Endothelial cell of umbilical vein (primary cell): ENCODE results near the gene ARPC5L. TPM values are rescaled to one million over a fixed set of nuclear protein-coding genes. Genes with fewer than 3 reads are reported as not detected.
"Not testable (repeated sequence)": the region's sequence is repeated elsewhere in the genome, so short reads cannot be mapped to it uniquely, and the experiment has no call there.

Experiments used
- BruUV-seq: library from RNA; stranded (reverse); fragments of 400-500 nt; replicated peaks from 2 replicates; lab custom pipeline; 2021; lab: Mats Ljungman, UMichigan
- CTCF ChIA-PET: fragments of 300-600, 350-600 bp; sonication (Branson Sonifier 250); formaldehyde crosslinking; loops from one replicate; lab custom pipeline; 2021; ENCODE audit warnings: antibody characterized with exemption, inconsistent platforms; lab: Charles Lee
- POLR2A ChIA-PET: fragments of 300-600, 350-600 bp; sonication (Branson Sonifier 250); formaldehyde crosslinking; loops from one replicate; lab custom pipeline; 2021; ENCODE audit warnings: antibody characterized with exemption, inconsistent platforms; lab: Charles Lee
- DNase-seq: peaks from one replicate; pipeline ENCODE4 v3.0.0-alpha.2; 2011; ENCODE audit warnings: low read depth, low spot score
- FAIRE-seq: peaks from 2 replicates; lab custom pipeline; 2011; peaks lifted over from hg19 to GRCh38; lab: Jason Lieb, UNC
- H2AFZ ChIP-seq: 2 replicates; pipeline ENCODE4 v1.6.0; 2012; ENCODE audit warnings: low read depth, low read length, control low read depth, inconsistent platforms
- H3K27ac ChIP-seq: 2 replicates; pipeline ENCODE4 v1.5.1; 2011; ENCODE audit warnings: low read depth, mild to moderate bottlenecking, control low read depth, low read length, moderate library complexity; ENCODE audit not compliant: insufficient read depth
- H3K27me3 ChIP-seq, 2 experiments: 2 replicates each; pipeline versions ENCODE4 v1.6.0 to v1.6.1; 2011; ENCODE audit warnings: low read length in 2 of 2, mixed read lengths in 1 of 2; ENCODE audit not compliant: control insufficient read depth in 2 of 2, insufficient read depth in 2 of 2
- H3K36me3 ChIP-seq, 2 experiments: 2 replicates in 1 of 2; 3 replicates in 1 of 2; pipeline ENCODE4 v1.5.1; 2011; ENCODE audit warnings: low read length in 2 of 2, mild to moderate bottlenecking in 1 of 2, moderate library complexity in 1 of 2; ENCODE audit not compliant: control insufficient read depth in 2 of 2, insufficient read depth in 2 of 2; ENCODE audit errors: extremely low read depth in 1 of 2
- H3K4me1 ChIP-seq: 3 replicates; pipeline ENCODE4 v1.5.1; 2011; ENCODE audit warnings: mild to moderate bottlenecking, low read length; ENCODE audit not compliant: control insufficient read depth, insufficient read depth; ENCODE audit errors: extremely low read depth
- H3K4me2 ChIP-seq: 2 replicates; pipeline ENCODE4 v1.6.1; 2011; ENCODE audit warnings: low read length, control low read depth, mixed read lengths; ENCODE audit not compliant: insufficient read depth
- H3K4me3 ChIP-seq, 3 experiments: fragments of 200-600 bp in 1 of 3; sonication (generic), shearing (Covaris generic) in 1 of 3; replicated peaks in 1 of 3; 2 replicates each; pipeline ENCODE4 v1.5.1; 2011 to 2016; ENCODE audit warnings: control low read depth in 3 of 3, low read length in 3 of 3, mild to moderate bottlenecking in 2 of 3, inconsistent platforms in 1 of 3, low read depth in 1 of 3, moderate library complexity in 1 of 3; ENCODE audit not compliant: insufficient read depth in 1 of 3
- H3K79me2 ChIP-seq: 2 replicates; pipeline ENCODE4 v1.6.0; 2012; ENCODE audit warnings: low read length, inconsistent platforms; ENCODE audit not compliant: control insufficient read depth, insufficient read depth
- H3K9ac ChIP-seq: replicated peaks from 2 replicates; pipeline ENCODE3; 2011; ENCODE audit warnings: low read length, control low read depth; ENCODE audit not compliant: insufficient read depth; ENCODE audit errors: extremely low read depth
- H3K9me1 ChIP-seq: replicated peaks from 3 replicates; pipeline ENCODE4 v1.6.0; 2011; ENCODE audit warnings: mild to moderate bottlenecking, low read length; ENCODE audit not compliant: control insufficient read depth, insufficient read depth; ENCODE audit errors: extremely low read depth
- H3K9me3 ChIP-seq: replicated peaks from 2 replicates; pipeline ENCODE4 v1.5.1; 2012; ENCODE audit warnings: low read length, inconsistent platforms; ENCODE audit not compliant: control insufficient read depth, insufficient read depth
- H4K20me1 ChIP-seq: replicated peaks from 2 replicates; pipeline ENCODE3; 2011; ENCODE audit warnings: mild to moderate bottlenecking, low read length; ENCODE audit not compliant: control insufficient read depth, insufficient read depth; ENCODE audit errors: extremely low read depth
- EZH2 ChIP-seq: IDR thresholded peaks from 2 replicates; pipeline ENCODE4 v1.6.1; 2012; ENCODE audit warnings: borderline replicate concordance, low read depth, mild to moderate bottlenecking, moderate library complexity, low read length, inconsistent platforms; ENCODE audit not compliant: severe bottlenecking
- FOS ChIP-seq: IDR thresholded peaks from 2 replicates; pipeline ENCODE4 v1.6.1; 2011; ENCODE audit warnings: mild to moderate bottlenecking, low read length, moderate library complexity, borderline replicate concordance; ENCODE audit not compliant: insufficient read depth
- GATA2 ChIP-seq: IDR thresholded peaks from 2 replicates; pipeline ENCODE4 v1.7.0; 2011; ENCODE audit warnings: low read depth, mild to moderate bottlenecking, moderate library complexity, mixed read lengths, low read length; ENCODE audit not compliant: insufficient read length, insufficient read depth
- JUN ChIP-seq: IDR thresholded peaks from 2 replicates; pipeline ENCODE4 v1.6.1; 2011; ENCODE audit warnings: borderline replicate concordance, low read depth; ENCODE audit not compliant: insufficient read length, insufficient read depth
- MAX ChIP-seq: IDR thresholded peaks from 2 replicates; pipeline ENCODE4 v1.6.1; 2011; ENCODE audit not compliant: insufficient read depth, insufficient read length
- MYC ChIP-seq: IDR thresholded peaks from one replicate; pipeline ENCODE4 v1.6.1; 2011; ENCODE audit warnings: mild to moderate bottlenecking, low read depth, low read length
- POLR2A ChIP-seq: IDR thresholded peaks from 2 replicates; pipeline ENCODE4 v1.6.1; 2012; ENCODE audit warnings: low read depth, mild to moderate bottlenecking, control low read depth, low read length
- POLR2AphosphoS5 ChIP-seq: IDR thresholded peaks from 2 replicates; pipeline ENCODE4 v1.6.1; 2012; ENCODE audit warnings: low read depth, mild to moderate bottlenecking, control low read depth, low read length, moderate library complexity; ENCODE audit not compliant: insufficient read depth
- dilution Hi-C: fragments of 300-500 bp; cut with MboI; formaldehyde crosslinking; loops from one replicate; pipeline ENCODE4 v1.15.0; 2019; ENCODE audit warnings: low sequenced_read_pairs; ENCODE audit not compliant: extremely low pct_ligation_motif_present
- intact Hi-C: fragments of 100-400 bp; cut with micrococcal nuclease; formaldehyde crosslinking; loops from one replicate; pipeline ENCODE4 v1.10.0; 2022
- polyA plus RNA-seq, 4 experiments: library from polyadenylated mRNA; depleted of rRNA in 3 of 4; stranded (reverse) in 3 of 4; unstranded in 1 of 4; fragments of >200 nt; gene quantifications; 2 replicates each; pipeline versions ENCODE4 v1.2.1 to v1.2.3, GENCODE V29; 2011 to 2012; ENCODE audit warnings: missing spikeins in 1 of 4
- total RNA-seq: library from RNA; stranded (reverse); gene quantifications from 2 replicates; pipeline ENCODE4 v1.2.3, GENCODE V29; 2021
- TF ChIP-seq, protein P1 (sequence below), 2 donors: IDR thresholded peaks; 1 replicate in 1 of 2; 2 replicates in 1 of 2; pipeline ENCODE4 v1.5.1; 2011; ENCODE audit warnings: low read length in 2 of 2, mild to moderate bottlenecking in 2 of 2, moderate library complexity in 2 of 2, control low read depth in 1 of 2, inconsistent platforms in 1 of 2, low read depth in 1 of 2; ENCODE audit not compliant: insufficient read depth in 1 of 2; ENCODE audit errors: extremely low read depth in 1 of 2

The ARPC5L gene
- total and polyA plus RNA-seq, 2 donors (not counting 3 experiments of a cell fraction or from before 2014, with no cell fraction given), result 60.7 to 68.1 TPM

DNA sequence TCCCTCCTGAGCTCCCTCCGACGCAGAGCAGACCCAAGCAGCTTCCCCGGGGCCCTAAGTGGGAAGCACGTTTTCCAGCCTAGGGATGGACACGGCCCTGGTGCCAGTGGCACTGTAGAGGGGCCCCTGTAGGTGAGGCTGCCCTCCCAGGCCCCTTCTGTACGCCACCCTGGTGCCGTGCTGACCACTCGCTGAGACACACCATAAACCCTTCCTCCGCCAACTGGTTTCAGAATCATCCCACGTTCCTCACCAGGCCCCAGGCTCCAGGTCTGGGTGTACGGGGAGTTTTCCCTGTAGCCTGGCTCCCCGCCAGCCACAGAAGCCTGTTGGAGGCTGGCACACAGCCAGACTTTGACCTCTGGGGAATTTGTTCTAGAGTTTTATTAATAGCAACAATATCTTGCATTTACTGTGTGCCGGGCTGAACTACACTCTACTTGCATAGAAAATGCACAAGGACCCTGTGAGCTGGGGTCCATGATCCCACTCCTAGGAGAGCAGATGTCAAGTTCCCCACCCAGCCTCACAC is 26.8 kb upstream of the ARPC5L start:
- DNase-seq, result peak; percentile 78
- no peak overlapping the region for H3K4me3 ChIP-seq

GRCh38 chr9:124838132-124838531 is 23.8 kb upstream of the ARPC5L start:
- intact Hi-C loops, BruUV-seq, H4K20me1 ChIP-seq, H3K4me2 ChIP-seq, DNase-seq, H3K9ac ChIP-seq, H3K36me3 ChIP-seq, H3K79me2 ChIP-seq, H2AFZ ChIP-seq, H3K9me1 ChIP-seq, FAIRE-seq, H3K27me3 ChIP-seq, H3K27ac ChIP-seq, H3K9me3 ChIP-seq, H3K4me1 ChIP-seq, dilution Hi-C loops, H3K4me3 ChIP-seq: not testable (repeated sequence)
- POLR2A ChIA-PET, result interaction anchor here (0.6 kb wide), 1 partner anchor 16 kb away, joined by 3 read pairs; no protein-coding TSS in a partner anchor
- CTCF ChIA-PET, result interaction anchor here (0.9 to 11.5 kb wide), 4 partner anchors 10 to 221 kb away, joined by 3 to 173 read pairs (median 72); partner anchors contain the start of genes NR6A1, OLFML2A and WDR38

More for the DNA sequence above, 26.8 kb upstream of the ARPC5L start:
- H4K20me1 ChIP-seq, result no peaks in the 10 kb centered on the region
- BruUV-seq, result no TSS peak
- peaks cover 10% of the 10 kb centered on the region for H3K4me1 ChIP-seq
- peaks cover 0 to 3% of the 10 kb centered on the region in 2 experiments for H3K27me3 ChIP-seq
- FAIRE-seq, result peak; percentile 75
- CTCF ChIA-PET, result interaction anchor here (1.5 to 11.5 kb wide), 2 partner anchors 18 to 60 kb away, joined by 8 to 173 read pairs; partner anchors contain the start of genes NR6A1, OLFML2A and WDR38
- TF ChIP-seq MYC (no peak), JUN (no peak), POLR2A (no peak), POLR2AphosphoS5 (no peak), EZH2 (no peak), FOS (no peak), MAX (no peak), GATA2 (no peak)
- TF ChIP-seq, protein P1, sequence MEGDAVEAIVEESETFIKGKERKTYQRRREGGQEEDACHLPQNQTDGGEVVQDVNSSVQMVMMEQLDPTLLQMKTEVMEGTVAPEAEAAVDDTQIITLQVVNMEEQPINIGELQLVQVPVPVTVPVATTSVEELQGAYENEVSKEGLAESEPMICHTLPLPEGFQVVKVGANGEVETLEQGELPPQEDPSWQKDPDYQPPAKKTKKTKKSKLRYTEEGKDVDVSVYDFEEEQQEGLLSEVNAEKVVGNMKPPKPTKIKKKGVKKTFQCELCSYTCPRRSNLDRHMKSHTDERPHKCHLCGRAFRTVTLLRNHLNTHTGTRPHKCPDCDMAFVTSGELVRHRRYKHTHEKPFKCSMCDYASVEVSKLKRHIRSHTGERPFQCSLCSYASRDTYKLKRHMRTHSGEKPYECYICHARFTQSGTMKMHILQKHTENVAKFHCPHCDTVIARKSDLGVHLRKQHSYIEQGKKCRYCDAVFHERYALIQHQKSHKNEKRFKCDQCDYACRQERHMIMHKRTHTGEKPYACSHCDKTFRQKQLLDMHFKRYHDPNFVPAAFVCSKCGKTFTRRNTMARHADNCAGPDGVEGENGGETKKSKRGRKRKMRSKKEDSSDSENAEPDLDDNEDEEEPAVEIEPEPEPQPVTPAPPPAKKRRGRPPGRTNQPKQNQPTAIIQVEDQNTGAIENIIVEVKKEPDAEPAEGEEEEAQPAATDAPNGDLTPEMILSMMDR (IDR thresholded peaks at IDR 0.05; ENCODE audit: extremely low read depth in 1 of 2, insufficient read depth in 1 of 2, low read depth in 1 of 2, low read length in 2 of 2), result no peak
- H3K36me3 ChIP-seq, result no peaks in the 10 kb centered on the region
- no peaks in the 10 kb centered on the region for H3K9me1 ChIP-seq
- H3K79me2 ChIP-seq, result no peaks in the 10 kb centered on the region
- no peak overlapping the region for H3K9ac ChIP-seq
- no peak overlapping the region for H3K27ac ChIP-seq
- no peaks in the 10 kb centered on the region for H3K9me3 ChIP-seq
- intact Hi-C loops (loop anchor here (2.0 kb wide), 1 partner anchor 38 kb away; no protein-coding TSS in a partner anchor), dilution Hi-C loops (no loop called here)
- POLR2A ChIA-PET, result no interaction called here
- no peak overlapping the region for H2AFZ ChIP-seq
- no peak overlapping the region for H3K4me2 ChIP-seq
